Stomach smooth muscle (tissue), 2 donors: ENCODE results near the gene LAMTOR5.

Experiments
- H3K27ac ChIP-seq: one replicate; pipeline ENCODE4 v1.7.0; 2013; ENCODE audit warnings: mild to moderate bottlenecking, low read length, inconsistent platforms
- H3K27me3 ChIP-seq, 2 donors: one replicate each; pipeline ENCODE4 v1.7.0; 2013; ENCODE audit warnings: low read length in 2 of 2; ENCODE audit not compliant: insufficient read depth in 2 of 2, control insufficient read depth in 1 of 2
- H3K36me3 ChIP-seq, 2 donors: one replicate each; pipeline ENCODE4 v1.7.0; 2013; ENCODE audit warnings: low read length in 2 of 2; ENCODE audit not compliant: control insufficient read depth in 2 of 2, insufficient read depth in 2 of 2
- H3K4me1 ChIP-seq: one replicate; pipeline ENCODE4 v1.7.0; 2013; ENCODE audit warnings: low read length; ENCODE audit not compliant: control insufficient read depth, insufficient read depth
- H3K4me3 ChIP-seq, 2 donors: one replicate each; pipeline ENCODE4 v1.7.0; 2013; ENCODE audit warnings: low read length in 2 of 2
- H3K9ac ChIP-seq, 2 donors: one replicate each; pipeline ENCODE4 v1.7.0; 2013; ENCODE audit warnings: low read length in 2 of 2, mild to moderate bottlenecking in 1 of 2
- H3K9me3 ChIP-seq, 2 donors: one replicate each; pipeline ENCODE4 v1.7.0; 2013; ENCODE audit warnings: low read length in 2 of 2; ENCODE audit not compliant: control insufficient read depth in 2 of 2
- donor health status: healthy.
- donor health status: Pancreatic carcinoma.

LAMTOR5 gene

DNA sequence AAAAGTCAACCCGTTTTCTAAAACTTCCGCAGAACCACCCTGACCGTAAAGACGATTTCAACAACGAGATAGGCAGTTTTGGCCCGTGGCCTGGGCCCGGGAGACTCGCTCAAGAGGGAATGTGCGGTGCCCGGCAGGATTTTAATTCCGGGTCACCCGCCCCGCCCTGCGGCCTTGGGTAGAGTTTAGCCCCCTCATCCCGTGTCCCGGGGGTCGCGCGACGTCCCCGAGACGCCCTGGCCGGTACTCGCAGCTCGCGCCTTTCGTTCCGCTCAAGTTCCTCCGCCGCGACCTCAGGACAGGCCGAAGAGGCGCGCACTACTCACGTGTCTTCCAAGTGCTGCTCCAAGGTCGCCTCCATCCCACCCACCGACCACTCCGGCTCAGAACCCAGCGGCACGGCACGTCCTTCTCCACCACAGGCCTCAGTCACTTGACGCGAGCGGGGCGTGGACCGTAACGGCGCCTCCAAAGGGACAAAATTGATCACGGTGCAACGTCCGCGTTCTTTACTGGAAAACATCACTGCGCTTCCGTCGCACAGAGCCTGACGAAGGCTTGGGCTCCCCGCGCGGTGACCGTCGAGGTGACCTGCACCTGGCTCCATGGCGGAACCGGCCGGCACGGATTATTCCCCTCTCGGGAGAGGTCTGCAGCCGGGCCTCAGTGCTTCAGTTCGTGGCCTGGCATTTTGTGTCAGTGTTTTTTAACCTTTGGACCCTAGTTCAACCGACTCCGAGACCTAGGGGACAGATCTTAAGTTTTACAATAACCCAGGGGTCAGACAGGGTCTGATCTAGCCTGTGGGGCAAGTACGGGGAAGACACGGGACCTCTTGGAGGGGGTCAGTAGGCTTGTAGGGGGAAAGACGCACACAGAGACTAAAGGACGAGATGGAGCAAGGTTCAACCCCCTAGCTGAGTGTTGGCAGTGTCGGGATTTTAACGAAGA, at the start of gene LAMTOR5:
Gene LAMTOR5, minus strand, starts transcription at position 435 of the 951 bp plus-strand sequence. Its CDS starts 74 bp downstream, at position 361.
- H3K4me1 ChIP-seq = peaks cover 4% of the 10 kb centered on the region
- peak within 1 kb of the TSS; percentile 84 to 98 for H3K4me3 ChIP-seq
- H3K27me3 ChIP-seq = no peaks in the 10 kb centered on the region
- H3K36me3 ChIP-seq = peaks cover 17 to 18% of the 10 kb centered on the region in 2 donors
- no peaks in the 10 kb centered on the region for H3K9me3 ChIP-seq
- H3K27ac ChIP-seq = peak within 1 kb of the TSS; percentile 93
- H3K9ac ChIP-seq = peak within 1 kb of the TSS; percentile 92 to 99

DNA sequence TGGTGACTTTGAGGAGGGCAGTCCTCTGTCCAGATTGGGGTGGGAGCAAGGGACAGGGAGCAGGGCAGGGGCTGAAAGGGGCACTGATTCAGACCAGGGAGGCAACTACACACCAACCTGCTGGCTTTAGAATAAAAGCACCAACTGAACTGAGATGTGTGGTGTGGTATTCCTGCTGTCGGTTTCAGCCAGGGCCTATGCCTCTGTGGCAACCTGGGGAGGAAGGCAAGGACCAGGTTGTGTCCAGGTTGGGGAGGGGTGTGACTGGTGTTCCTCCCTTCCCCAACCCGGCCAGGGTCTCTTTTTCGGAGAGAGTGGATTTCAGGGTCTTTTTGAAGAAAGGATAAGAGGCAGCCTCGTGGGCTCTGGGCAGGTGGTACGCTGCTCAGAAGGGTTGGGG, 49.7 kb upstream of the LAMTOR5 start:
- Histone ChIP-seq H3K4me3 (no peak overlapping the region), H3K9me3 (no peaks in the 10 kb centered on the region), H3K27ac (no peak overlapping the region), H3K27me3 (peaks cover 3 to 20% of the 10 kb centered on the region in 2 donors), H3K36me3 (no peaks in the 10 kb centered on the region), H3K9ac (no peak overlapping the region), H3K4me1 (no peaks in the 10 kb centered on the region)

DNA sequence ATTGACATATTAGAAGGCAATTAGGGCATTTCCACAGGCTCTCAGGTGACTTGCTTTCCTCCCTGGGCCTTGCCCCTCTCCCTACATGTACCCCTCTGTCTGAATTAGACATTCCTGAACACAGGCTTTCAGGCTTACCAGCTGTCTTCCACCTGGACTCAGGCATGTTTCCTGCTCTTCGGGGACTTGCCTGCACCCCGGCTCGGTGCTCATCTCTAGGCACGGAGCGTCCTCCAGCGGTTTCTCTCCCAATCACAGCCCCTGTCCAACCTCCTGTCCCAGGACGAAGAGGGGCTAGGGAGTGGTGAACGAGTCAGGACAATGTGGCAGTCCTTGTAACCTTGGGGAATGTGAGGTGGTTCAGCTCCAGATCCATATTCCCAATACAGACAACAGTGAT, 47.7 kb upstream of the LAMTOR5 start:
- Histone ChIP-seq H3K27ac (no peak overlapping the region), H3K9me3 (no peaks in the 10 kb centered on the region), H3K9ac (no peak overlapping the region), H3K27me3 (peaks cover 3 to 26% of the 10 kb centered on the region in 2 donors), H3K4me3 (no peak overlapping the region), H3K4me1 (no peaks in the 10 kb centered on the region), H3K36me3 (no peaks in the 10 kb centered on the region)

DNA sequence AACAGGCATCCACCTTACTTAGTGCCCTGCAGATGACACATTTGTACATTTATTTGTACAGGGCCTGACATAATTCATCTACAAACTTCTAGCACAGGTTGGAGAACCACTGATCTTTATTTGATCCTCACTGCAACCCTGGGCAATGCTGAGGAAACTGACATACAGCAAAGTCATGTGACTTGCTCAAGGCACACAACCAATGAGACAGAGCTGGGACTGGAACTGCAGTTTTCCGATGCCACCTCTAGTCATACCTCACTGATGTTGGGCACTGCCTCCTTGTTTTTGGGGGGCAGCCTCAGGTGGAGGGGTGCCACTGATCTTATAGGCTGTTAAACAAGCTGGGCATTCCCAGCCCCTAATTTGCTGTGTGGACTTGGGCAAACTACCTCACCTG, 46.8 kb upstream of the LAMTOR5 start:
- no peak overlapping the region for H3K4me3 ChIP-seq
- no peak overlapping the region for H3K9ac ChIP-seq
- H3K9me3 ChIP-seq = no peaks in the 10 kb centered on the region
- no peaks in the 10 kb centered on the region for H3K36me3 ChIP-seq
- H3K27ac ChIP-seq = no peak overlapping the region
- H3K4me1 ChIP-seq = no peaks in the 10 kb centered on the region
- peaks cover 3 to 27% of the 10 kb centered on the region in 2 donors for H3K27me3 ChIP-seq

DNA sequence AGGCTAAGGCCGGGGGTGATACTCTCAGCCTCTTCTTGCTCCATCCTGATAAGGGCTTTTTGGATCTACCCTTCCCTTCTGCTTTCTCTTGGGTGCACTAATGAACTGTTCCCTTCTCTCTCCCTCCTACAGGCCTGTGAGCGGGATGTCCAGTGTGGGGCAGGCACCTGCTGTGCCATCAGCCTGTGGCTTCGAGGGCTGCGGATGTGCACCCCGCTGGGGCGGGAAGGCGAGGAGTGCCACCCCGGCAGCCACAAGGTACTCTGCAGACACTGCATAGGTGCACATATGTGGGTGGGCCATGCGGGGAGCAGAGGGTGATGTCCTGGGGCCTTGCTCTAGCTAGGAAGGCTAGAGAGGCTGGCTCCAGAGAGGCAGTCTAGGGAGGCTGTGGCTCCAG, 46.3 kb upstream of the LAMTOR5 start:
- Histone ChIP-seq H3K27me3 (peaks cover 3 to 27% of the 10 kb centered on the region in 2 donors), H3K4me3 (no peak overlapping the region)

DNA sequence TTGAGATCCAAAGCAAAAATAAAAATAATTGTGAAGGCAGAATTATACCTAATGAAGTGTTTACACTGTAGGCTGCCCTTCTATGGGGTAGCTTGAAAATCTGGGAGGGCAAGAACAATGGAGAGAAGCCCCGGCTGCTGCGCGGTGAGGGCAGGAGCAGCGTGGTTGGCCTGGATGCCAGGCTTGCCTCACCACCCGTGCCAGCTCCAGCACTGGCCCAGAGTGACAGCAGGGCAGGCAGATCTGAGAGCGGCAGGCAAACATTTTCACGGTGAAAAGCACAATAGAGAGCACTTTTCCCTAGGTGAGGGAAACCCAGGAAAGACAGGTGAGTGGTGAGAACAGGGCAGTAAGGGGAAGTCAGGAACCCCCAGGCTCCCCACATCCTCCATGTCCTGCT, 44.8 kb upstream of the LAMTOR5 start:
- H3K4me3 ChIP-seq = no peak overlapping the region
- no peak overlapping the region for H3K27ac ChIP-seq
- no peaks in the 10 kb centered on the region for H3K36me3 ChIP-seq
- no peak overlapping the region for H3K9ac ChIP-seq
- H3K9me3 ChIP-seq = no peaks in the 10 kb centered on the region
- no peaks in the 10 kb centered on the region for H3K4me1 ChIP-seq
- peaks cover 3 to 27% of the 10 kb centered on the region in 2 donors for H3K27me3 ChIP-seq

More for the DNA sequence above, 46.3 kb upstream of the LAMTOR5 start:
- H3K27ac ChIP-seq = no peak overlapping the region
- H3K9ac ChIP-seq = no peak overlapping the region
- no peaks in the 10 kb centered on the region for H3K9me3 ChIP-seq
- H3K4me1 ChIP-seq = no peaks in the 10 kb centered on the region
- no peaks in the 10 kb centered on the region for H3K36me3 ChIP-seq

DNA sequence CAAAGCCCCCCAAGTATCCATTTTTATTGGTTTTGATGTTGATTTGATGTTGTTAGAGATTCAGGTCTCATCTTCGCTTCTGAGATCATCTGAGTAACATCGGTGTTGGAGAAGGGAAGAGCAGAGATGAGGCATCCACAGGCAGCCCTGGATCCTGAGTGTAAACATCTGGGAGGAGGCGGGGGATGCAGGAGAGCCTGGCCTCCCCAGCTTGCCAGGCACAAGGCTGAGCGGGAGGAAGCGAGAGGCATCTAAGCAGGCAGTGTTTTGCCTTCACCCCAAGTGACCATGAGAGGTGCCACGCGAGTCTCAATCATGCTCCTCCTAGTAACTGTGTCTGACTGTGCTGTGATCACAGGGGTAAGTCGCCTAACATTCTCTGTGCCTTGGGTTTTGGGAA, 43.4 kb upstream of the LAMTOR5 start, which contains the start of gene PROK1:
Gene PROK1, plus strand, starts transcription at position 221 of the 400 bp plus-strand sequence. Its CDS starts 68 bp downstream, at position 289.
- Histone ChIP-seq H3K36me3 (no peaks in the 10 kb centered on the region), H3K27ac (no peak within 1 kb of the TSS), H3K27me3 (peaks cover 3 to 25% of the 10 kb centered on the region in 2 donors), H3K4me1 (no peaks in the 10 kb centered on the region), H3K9ac (no peak within 1 kb of the TSS), H3K9me3 (no peaks in the 10 kb centered on the region), H3K4me3 (no peak within 1 kb of the TSS)

DNA sequence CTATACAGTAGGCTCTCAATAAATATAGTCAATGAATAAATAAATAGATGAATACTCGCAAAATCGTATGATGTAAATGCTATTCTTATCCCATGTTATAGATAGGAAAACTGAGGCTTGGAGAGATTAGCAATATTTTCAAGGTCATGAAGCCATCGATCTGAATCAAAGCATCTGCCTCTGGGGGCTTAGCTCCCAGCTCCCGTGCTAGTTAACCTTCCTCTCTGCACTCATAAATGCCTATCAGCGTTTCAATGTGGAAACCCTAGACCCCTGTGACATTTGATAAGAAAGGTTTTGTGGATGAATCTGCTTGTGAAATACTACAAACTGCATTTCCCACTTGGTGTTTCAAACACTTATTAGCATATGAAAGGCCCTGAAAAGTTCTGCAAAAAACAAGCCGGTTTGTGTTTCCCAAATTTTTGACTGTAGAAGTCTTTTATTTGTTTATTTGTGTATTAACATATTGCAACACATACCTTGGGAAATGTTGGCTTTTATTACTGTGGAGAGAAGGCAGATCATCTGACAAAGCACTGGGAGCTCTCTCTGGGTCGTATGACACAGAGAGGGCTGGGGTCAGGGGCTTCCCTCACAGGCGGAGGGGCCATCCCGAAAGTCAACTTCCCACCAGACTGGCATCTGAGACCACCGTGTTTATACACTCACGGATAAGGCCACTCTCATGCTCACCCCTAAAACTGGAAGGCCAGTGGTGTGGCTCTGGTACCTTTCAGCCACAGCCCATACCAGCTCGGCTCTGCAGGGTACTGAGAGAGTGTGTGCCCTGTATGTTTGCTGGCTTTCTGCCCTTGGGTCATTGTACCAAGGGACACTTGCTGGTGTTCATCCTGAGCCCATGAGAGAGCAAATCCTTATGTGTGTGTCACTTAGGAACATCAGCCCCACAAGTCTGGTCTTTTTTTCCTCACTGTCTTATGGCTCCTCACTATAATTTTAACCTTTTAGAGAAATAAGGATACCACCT, 42.5 kb upstream of the LAMTOR5 start:
- no peaks in the 10 kb centered on the region for H3K9me3 ChIP-seq
- no peaks in the 10 kb centered on the region for H3K4me1 ChIP-seq
- H3K36me3 ChIP-seq = no peaks in the 10 kb centered on the region
- H3K27ac ChIP-seq = no peak overlapping the region
- H3K9ac ChIP-seq = no peak overlapping the region
- H3K4me3 ChIP-seq = no peak overlapping the region
- peaks cover 3 to 22% of the 10 kb centered on the region in 2 donors for H3K27me3 ChIP-seq

DNA sequence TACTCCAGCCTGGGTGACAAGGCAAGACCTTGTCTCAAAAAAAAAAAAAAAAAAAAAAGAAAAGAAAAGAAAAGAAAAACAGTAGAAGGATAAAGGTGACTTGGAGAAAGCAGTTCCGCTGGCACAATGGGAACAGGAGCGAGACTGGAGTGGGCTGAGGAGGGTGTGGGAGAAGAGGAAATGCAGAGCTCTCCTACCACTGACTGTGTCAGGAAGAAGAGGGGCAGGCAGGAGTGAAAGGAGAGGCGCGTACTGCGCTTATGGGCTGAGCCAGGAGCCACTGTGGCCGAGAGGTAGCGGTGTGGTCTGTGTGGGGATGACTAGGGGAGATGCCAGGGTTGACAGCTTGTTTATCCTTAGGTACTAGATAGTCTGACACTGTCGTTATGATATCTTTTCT, 37.1 kb upstream of the LAMTOR5 start:
- Histone ChIP-seq H3K9ac (no peak overlapping the region), H3K36me3 (no peaks in the 10 kb centered on the region), H3K9me3 (no peaks in the 10 kb centered on the region), H3K4me3 (no peak overlapping the region), H3K27ac (no peak overlapping the region), H3K4me1 (no peaks in the 10 kb centered on the region), H3K27me3 (no peaks in the 10 kb centered on the region)

DNA sequence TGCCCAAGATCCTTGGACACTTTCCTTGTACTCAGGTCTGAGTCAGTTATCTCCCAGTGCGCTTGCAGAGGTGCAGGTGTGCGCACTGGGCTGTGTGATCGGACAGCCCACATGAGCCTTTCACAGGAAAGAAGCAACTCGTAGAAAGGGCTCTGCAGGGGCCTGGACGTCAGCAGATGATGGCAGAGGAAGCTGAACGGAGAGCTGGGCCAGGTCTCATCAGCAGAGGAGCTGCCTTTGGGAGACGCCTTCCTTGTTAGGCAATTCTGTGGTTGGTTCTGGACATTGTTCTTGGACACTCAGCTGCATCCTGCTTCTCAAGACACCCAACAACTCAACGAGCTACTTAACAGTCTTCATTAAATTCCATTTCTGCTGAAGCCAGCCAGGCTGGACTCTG, 36.0 kb upstream of the LAMTOR5 start:
- Histone ChIP-seq H3K4me3 (no peak overlapping the region), H3K36me3 (no peaks in the 10 kb centered on the region), H3K27me3 (no peaks in the 10 kb centered on the region), H3K9me3 (no peaks in the 10 kb centered on the region), H3K27ac (no peak overlapping the region), H3K4me1 (no peaks in the 10 kb centered on the region), H3K9ac (no peak overlapping the region)
